GM18870 (cell line): ENCODE data around the gene ATXN7.

Experiments used
- ATAC-seq: cut with Tn5 transposase; IDR thresholded peaks from one replicate; pipeline ENCODE4 v1.9.1; 2021; ENCODE audit warnings: moderate library complexity; ENCODE audit not compliant: unreplicated experiment

Gene ATXN7

DNA sequence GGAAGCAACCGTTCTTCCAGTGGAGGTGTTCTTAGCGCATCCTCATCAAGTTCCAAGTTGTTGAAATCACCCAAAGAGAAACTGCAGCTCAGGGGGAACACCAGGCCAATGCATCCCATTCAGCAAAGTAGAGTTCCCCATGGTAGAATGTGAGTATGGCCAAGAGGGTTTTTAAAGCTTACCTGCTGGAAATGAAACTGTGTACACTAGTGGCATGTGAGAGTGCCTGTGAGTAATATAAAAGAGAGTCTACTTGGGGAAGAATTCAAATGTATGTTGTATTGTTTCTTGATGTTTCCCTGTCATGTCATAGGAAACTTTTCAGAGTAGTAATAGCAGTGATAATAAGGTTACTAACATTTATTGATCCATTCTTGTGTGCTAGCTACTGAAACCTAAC is 116.4 kb downstream of the ATXN7 start:
- no peak for ATAC-seq

DNA sequence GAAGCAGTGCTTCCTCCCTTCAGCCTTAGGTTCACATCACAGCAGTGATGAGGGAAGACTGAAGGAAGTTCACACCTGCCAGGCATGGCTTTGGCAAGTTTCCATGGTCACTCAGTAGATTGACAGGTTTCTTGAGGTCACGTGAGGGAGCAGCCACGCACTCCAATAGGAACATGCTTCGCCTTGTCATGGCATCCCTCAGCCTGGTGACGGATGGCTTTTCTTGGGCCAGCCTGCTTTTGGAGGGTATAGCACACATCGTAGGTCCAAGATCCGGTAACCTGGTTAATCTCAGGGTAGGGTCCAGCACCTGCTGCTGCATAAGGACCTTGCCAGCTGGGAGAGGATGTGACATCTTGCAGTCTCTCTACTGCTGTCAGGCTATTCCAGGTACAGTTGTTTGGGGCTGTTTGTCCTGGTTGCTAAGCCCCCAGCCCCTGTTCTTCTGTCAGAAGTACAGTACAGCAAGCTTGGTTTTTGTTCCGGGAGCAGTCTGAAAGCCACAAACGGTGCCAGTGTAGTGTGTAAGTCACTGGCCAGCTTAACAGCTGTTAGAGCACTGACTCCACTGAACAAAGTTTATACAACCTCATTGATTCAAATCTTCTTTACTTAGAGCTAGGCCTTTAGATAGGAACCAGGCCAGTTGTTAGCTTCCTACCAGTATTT is 117.3 kb downstream of the ATXN7 start:
- no peak for ATAC-seq

DNA sequence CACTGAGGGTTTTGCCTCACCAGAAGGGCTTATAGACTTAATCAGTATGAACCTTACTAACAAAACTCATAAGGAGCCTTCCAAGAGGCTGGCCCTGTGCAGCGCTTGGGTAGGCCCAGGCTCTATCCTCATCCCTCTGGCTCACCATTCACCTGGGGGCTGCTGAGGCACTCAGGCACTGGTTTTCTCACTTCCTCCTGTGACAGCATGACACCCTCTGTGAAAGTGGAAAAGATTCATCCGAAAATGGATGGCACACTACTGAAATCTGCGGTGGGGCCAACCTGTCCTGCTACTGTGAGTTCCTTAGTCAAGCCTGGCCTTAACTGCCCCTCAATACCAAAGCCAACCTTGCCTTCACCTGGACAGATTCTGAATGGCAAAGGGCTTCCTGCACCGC is 118.3 kb downstream of the ATXN7 start:
- no peak for ATAC-seq

DNA sequence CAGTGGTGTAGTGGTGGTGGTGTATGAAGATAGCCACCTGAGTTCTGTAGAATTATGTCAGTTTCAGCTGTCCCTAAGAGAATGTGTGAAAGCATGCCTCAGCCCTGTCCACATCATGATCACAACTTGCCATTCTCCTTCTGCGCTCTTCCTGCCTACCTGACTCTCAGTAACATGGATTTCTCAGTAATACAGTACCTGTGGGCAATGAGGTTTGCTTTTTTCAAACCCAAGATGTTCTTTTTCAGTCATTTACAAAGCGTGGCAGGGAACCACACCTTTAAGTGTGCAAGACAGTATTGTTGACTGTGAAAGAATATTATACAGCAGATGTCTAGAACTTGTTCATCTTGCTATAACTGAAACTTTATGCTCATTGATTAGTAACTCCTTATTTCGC is 120.7 kb downstream of the ATXN7 start:
- no peak for ATAC-seq

DNA sequence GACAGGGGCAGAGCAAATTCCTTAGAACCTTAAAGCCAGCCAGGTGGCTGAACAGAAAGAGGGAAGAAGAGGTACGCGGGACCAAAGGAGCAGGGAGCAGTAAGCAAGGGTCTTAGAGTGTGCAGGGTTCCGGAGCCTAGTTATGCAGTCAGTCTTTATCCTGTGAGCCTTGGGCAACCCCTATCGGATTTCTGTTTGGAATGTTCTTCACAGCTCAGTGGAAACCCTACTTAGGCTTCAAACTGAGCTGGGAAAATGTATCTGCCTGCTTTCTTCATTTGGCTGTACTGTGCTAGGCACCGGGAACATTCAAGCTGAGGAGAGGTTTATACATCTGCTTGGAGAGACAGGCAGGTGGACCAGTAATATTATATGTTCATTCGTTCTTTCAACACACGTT is 122.5 kb downstream of the ATXN7 start:
- no peak for ATAC-seq

DNA sequence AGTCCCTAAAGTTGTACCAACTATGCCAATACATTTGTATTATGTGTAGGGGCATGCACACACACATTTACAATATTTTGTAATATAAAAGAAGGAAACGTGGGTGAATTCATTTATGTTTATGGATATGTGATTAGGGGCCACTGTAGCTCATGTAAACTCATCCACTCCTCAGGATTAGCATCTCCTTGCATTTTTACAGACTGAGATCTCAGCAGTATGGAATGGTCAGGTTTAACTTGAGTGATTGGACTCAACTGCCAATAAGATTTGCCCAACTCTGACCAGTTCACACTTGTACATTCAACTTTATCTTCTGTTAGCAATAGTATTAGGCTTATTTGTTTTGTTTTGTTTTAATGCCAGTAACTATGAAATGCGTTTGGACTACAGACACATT is 123.2 kb downstream of the ATXN7 start:
- no peak for ATAC-seq

DNA sequence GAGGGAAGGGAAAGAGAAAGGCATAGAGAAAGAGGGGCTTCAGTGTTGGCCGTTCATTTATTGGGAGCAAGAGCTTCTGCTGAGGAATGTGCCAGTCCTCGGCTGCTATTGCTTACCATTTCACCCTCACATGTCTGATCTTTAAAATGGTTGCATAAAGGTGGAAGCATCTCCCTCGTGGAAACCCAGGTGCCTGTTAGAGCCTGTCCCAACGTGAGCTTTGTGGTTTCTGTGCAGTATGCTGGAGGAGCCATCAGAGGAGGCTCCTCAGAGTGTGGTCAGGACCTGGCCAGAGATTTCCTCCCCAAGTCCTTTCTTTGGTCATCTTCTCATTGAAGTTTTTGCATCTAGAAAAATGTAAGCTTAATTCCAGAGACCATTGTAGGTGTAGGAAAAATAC is 125.3 kb downstream of the ATXN7 start:
- ATAC-seq, result no peak

DNA sequence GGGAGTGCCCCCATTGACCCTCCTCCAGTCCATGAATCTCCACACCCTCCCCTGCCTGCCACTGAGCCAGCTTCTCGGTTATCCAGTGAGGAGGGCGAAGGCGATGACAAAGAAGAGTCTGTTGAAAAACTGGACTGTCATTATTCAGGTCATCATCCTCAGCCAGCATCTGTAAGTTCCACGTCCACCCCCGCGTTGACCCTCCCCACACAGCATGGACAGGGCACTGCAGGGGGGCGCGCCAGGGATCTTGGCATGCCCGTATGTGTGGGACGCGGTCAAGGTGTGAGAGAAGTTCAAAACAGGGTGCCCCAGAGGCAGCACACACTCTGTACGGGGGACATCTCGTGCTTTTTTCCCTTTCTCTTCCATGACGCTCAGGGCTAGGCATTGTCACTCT is 126.5 kb downstream of the ATXN7 start:
- ATAC-seq, result no peak

DNA sequence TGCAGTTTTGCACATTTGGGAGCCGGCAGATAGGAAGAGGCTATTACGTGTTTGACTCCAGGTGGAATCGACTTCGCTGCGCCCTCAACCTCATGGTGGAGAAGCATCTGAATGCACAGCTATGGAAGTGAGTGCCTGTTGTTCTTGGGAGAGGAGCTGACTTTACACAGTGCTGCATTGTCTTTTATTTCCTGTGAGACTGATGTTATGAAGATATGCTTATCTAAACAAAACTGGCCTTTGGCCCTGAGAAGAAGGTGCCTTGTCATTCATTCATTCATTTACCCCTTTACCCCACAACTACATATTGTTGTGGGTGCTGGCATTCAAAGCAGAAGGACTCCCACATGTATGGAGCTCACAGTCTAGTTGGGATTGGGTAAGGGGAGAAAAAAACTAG is 127.1 kb downstream of the ATXN7 start:
- ATAC-seq, result no peak

DNA sequence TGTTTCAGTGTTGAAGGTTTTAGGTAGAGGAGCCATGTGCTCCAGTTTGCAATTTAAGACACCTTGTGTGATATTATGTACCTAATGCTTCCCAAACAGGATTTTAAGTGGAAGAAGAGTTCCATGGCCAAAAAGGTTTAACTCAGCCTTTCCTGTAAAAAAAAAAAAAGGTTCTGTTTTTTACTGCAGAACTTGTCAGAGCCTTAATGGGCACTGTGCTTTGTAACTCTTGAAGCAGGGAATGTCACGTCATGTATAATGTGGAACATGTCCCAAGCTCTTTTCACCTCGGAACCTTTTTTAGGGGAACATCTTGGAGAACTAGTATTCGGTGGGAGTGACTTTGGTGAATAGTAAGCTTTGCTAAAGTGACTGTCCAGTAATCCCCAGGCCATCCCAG is 128.0 kb downstream of the ATXN7 start:
- no peak for ATAC-seq

DNA sequence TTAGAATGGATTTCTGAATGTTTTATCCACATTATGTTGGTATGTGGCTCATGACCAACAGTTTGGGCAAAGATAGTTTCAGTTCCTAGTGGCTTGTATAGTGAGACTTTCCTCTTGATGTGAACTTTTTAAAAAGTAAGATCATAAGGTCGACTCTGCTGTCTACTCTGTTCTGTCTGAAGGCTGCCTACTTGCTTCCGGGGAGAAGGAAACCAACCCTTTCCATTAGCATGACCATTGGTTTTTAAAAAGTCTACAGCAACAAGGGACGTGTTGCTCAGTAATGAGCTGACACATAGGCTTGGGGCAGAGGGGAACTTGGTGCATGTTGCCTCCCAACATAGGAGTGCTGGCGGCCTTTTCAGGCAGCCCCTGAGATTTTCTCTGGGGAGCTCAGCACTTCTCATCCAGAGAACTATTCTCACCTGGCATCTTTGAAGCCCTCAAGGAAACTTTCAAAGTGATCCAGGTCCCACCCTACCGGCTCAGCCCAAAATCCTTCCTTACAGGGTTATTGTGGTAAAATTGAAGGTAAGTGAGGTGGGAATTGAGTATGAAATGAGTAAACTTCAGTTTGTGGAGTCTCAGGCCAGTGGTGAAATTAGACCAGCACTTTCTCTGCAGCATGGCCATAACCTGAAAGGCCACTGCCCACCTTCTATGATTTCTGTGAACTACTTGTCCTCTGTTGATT is 129.0 kb downstream of the ATXN7 start:
- no peak for ATAC-seq

DNA sequence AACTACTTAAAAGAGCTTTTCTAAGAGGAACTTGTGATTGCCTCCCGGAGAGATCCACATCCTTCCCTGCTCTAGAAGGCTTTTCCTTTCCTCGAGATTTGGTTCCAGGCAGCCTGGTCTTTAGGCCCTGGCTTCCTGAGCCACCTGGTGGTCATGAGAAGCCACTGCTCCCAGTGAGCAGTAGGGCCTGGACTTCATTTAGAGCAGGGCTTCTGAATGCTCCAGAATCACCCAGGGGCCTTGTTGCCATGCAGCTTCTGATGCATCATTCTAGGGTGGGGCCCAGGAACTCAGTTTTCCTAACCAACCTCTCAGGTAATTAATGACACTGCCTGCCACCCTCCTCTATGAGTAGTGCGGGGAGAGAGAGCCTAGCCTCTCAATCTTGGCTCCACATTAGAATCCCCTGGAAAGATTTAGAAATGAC is 130.0 kb downstream of the ATXN7 start:
- peak; percentile 77 for ATAC-seq

DNA sequence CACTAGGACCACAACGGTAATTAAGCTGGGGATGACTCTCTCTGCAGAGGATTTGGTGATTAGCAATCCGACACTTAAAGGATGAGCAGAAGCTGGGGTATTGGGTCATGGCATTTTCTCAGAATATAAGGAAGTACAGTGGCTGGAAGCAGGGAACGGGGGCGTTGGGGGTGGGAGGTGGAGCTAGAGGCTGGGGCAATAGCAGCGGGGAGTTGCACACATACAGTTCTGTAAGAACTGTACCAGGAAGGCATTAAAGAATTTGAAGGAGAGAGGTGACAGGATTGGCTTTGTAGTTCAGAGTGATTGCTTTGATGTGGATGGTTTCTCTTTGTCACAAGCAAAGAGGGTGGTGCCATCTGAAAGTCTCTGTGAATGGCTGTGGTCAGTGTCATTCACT is 131.4 kb downstream of the ATXN7 start:
- ATAC-seq, result no peak

DNA sequence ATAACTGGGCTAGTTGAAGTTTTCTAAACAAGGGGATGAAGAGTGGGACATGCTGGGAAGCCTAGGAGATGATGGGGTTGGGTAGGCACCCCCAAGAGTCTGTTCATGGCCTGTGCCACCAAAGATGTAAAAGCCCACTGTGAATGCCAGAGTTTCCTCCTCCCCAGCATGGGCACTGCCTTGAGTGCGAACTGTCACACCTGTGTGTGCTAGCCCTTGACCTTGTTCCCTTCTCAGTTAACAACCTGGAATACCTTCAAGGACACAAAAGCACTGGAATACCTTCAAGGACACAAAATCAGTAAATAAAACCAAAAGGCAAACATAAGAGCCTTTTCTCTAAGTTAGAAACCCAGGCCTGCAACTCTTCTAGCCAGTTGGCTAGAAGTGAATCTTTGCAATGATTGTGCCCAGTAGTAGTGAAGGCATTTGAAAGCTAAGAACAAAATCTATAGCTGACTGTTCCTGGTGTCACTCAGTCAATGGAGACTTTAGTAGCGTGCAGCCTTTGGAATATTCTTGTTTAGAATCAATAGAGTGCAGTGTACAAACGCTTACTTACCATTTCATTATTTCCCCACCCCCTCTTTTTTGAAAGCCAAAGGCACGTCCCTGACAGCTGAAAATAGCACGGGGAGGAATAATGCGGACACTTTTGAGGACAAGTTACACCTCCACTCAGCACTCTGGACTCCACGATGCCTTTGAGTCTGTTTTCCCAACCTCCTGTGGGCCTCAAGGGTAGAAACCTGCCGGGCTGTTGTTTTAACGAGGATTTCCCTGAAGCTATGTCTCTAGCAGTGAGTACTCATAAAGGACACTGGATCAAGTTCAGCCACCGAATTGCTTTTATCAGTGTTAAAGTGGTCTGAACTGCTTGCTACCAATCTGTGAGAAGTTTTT is 135.4 kb downstream of the ATXN7 start:
- no peak for ATAC-seq

DNA sequence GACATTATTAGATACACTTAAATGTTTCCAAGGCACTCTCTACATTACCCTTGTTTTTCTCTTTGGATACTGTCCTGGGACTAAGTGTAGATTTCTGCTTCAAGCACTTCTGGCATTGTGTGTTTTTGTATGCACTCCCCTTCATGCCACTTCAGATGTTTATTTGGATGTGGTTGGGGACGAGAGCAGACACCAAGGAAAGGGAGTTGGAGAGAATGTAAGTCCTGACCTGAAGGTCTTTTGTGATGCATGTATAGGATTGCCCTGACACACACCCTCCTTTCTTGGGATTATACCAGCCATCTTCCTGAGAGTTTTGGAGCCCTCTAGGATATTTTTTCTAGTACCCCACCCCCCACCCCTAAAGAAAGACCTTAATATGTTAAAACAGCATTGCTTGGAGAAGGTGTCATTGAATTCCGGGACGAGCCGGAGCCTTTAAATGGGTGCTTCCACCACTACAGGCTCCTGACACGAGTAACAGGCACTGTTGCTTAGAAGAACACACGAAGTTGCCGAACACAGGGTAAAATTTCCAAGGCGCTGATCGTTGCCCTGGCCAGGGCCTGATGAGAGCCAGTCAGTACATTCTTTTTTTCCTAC is 136.9 kb downstream of the ATXN7 start:
- ATAC-seq, result no peak

DNA sequence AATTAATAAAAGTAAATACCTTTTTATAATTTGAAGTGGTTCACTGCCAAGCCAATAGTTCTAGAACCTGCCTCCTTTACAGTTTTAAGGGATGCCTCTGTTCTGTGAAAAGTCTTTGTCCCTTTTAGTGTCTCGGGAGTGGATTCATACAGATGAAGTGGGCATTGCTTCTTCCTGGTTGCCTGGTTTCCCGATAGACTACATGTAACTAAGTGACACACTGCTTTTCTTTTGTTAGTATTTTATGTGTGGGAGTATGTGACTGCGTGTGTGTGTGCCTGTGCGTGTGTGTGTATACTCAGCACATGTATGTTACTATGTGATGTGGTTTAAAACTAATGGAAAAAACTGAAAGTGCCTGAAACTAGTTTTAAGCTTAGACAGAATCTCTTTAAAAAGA is 138.6 kb downstream of the ATXN7 start:
- ATAC-seq, result no peak

DNA sequence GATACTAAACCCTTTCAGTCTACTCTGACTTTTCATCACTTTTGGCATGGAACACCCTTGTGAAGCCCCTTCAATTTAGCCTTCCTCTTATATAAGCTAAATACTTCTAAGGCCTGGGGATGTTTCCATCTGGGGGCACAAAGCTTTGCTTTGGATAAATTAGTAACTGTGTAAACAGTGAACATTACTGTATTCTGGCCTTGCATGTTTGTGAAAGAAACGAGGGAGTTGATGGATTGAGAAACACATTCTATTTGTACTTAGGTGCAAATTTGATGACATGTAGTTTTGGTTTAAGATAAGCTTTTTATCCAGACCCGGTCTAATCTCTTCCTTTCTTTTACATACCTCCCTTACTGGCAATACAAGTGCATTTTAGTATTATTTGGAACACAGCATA is 139.9 kb downstream of the ATXN7 start:
- no peak for ATAC-seq

DNA sequence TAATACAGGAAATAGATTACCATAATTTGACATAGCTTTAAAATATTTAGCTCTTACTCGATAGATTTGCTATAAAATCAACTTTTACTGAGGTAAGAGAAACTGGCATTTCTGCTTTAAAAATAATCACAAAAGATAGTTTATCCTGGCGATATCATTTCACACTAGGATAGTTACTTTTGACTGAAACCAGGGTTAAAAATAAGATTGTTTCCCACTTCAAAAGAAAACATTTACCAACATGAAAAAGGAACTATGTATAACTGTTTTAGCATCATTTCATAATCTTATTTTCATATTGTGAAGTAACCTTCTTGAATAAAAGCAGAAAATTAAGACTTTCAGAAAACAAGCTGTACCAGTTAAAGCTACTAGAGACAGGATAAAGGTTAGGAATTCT is 144.3 kb downstream of the ATXN7 start:
- no peak for ATAC-seq

DNA sequence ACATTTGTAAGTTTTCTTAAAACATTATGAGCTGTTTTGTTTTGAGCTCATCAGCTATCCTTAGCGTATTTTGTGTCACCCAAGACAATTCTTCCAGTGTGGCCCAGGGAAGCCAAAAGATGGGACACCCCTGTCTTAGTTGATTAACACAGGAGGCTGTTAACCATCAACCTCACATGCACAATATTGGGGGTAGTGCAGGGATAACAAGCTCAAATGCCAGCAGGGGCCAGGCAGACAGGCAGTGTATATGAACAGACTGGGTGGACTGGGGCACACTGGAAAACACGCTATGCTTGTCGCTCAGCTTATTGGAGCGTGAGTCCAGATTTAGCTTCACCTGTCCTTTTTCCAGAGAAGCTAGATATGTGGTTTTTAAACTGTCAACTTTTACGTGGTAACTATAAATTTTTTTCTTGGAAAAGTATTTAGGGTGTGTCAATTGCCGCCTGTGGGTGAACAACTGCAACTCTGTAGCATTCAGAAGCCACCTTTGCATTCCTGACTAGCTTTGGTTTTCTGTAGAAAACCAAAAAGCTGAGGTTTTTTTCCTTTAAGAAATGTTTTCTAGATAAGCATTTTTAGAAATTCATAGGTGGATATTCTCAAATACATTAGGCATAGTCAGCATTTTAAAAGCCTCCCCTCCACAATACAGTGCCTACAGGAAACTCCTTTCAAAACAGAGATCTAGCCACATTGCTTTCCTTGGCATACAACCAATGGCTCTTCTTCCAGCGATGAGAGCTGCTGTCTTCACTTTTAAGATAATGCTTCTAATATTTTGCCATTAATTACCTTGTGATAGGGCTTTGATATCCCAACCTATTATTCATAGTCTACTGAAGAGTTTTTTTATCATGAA is 145.1 kb downstream of the ATXN7 start:
- no peak for ATAC-seq

DNA sequence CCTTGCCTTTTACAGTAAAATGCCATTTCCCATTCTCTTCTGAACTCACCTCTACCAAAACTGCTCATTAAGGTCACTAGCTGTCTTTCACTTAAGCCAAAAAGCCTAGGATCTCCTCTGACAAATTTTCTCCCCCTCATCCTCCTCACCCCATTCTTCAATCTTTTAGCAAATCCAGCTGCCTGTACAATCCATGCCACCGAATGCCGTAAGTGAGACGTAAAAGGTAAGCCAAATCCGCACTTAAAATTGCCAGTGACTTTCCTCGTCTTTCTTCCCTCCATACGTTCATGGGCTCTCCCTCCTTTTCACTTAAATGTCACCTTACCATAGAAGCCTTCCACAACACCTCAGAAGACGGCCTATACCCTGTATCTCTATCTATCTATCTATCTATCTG is 145.9 kb downstream of the ATXN7 start:
- ATAC-seq, result no peak

DNA sequence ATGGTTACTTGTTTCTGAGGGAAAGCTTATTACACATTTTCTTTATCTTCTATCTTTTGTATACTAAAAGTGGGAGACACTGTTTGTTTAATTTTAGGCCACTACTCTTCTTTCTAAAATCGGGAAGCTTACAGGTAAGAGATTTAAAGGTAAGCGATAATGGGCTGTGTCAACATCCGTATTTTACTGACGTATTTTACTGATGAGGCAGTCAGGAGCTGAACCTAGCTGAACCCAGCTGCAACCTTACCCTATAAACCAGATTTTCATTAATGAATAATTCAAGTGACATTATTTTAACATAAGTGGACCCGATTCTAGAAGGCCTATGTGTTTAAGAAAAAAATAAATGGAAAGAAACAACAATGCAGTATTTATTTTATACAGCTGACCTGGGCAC is 146.5 kb downstream of the ATXN7 start:
- ATAC-seq, result no peak
